ENCODE results near the gene ATAD2B. TPM values are rescaled to one million over a fixed set of nuclear protein-coding genes. Genes with fewer than 3 reads are reported as not detected.
"Not testable (repeated sequence)": the region's sequence is repeated elsewhere in the genome, so short reads cannot be mapped to it uniquely, and the experiment has no call there.

Gene ATAD2B
- total RNA-seq, 1 experiment from 2014 or later = 8.6 TPM

GRCh38 chr2:23746141-23746863 is 180.6 kb downstream of the ATAD2B start:
- CTCF ChIA-PET = interaction anchor here (0.6 kb wide), 1 partner anchor 62 kb away, joined by 3 read pairs; no protein-coding TSS in a partner anchor
- intact Hi-C loops (cut with micrococcal nuclease) = no loop called here

GRCh38 chr2:23745726-23746105 is 181.2 kb downstream of the ATAD2B start:
- peaks cover 6% of the 10 kb centered on the region; the same call in 1 of the 2 replicates for H3K4me1 ChIP-seq (ENCODE audit: insufficient read depth, low read length)
- no peaks in the 10 kb centered on the region for H3K36me3 ChIP-seq (ENCODE audit: low read depth, low read length)
- POLR2A ChIA-PET (ENCODE audit: unreplicated experiment) = no interaction called here
- BruUV-seq (replicated peaks) = no TSS peak
- no peaks in the 10 kb centered on the region for H3K9me2 ChIP-seq (replicated peaks; ENCODE audit: low read length)
- DNase-seq (peak; percentile 24), ATAC-seq (peak; percentile 37)
- H3K9ac ChIP-seq (ENCODE audit: low read length) = no peak overlapping the region
- intact Hi-C loops (cut with micrococcal nuclease) = no loop called here
- no peaks in the 10 kb centered on the region for H3F3A ChIP-seq (ENCODE audit: low read length, unreplicated experiment)
- no peaks in the 10 kb centered on the region for H3K79me2 ChIP-seq (ENCODE audit: low read length)
- TF ChIP-seq EZH2phosphoT487 (IDR thresholded peaks at IDR 0.05; ENCODE audit: borderline replicate concordance, low read length) (no peak), CTCF (conservative IDR thresholded peaks at IDR 0.05; ENCODE audit: low read depth, low read length) (no peak), EZH2 (IDR thresholded peaks at IDR 0.05; ENCODE audit: low read length, unreplicated experiment) (no peak)
- H3K27ac ChIP-seq (ENCODE audit: low read length) = no peak overlapping the region
- CTCF ChIA-PET = no interaction called here
- no peak overlapping the region for H3K4me2 ChIP-seq (ENCODE audit: low read length)
- H3K27me3 ChIP-seq (ENCODE audit: low read length) = no peaks in the 10 kb centered on the region
- no peaks in the 10 kb centered on the region for H3K9me3 ChIP-seq (ENCODE audit: low read length)
- H3K4me3 ChIP-seq (ENCODE audit: low read length) = no peak overlapping the region
- H2AFZ ChIP-seq (ENCODE audit: low read length) = no peak overlapping the region
- no peaks in the 10 kb centered on the region; the same call in 1 of the 2 replicates for H4K20me1 ChIP-seq (ENCODE audit: low read length)

More at GRCh38 chr2:23746141-23746863, 180.6 kb downstream of the ATAD2B start:
- H3K27ac ChIP-seq (ENCODE audit: low read length) = no peak overlapping the region
- H3K9me3 ChIP-seq (ENCODE audit: low read length) = no peaks in the 10 kb centered on the region
- H3K27me3 ChIP-seq (ENCODE audit: low read length) = no peaks in the 10 kb centered on the region
- H3K9ac ChIP-seq (ENCODE audit: low read length) = no peak overlapping the region
- DNase-seq = no peak
- H3K4me3 ChIP-seq (ENCODE audit: low read length) = no peak overlapping the region
- H3K36me3 ChIP-seq (ENCODE audit: low read depth, low read length) = no peaks in the 10 kb centered on the region
- TF ChIP-seq EZH2phosphoT487 (IDR thresholded peaks at IDR 0.05; ENCODE audit: borderline replicate concordance, low read length) (no peak), CTCF (conservative IDR thresholded peaks at IDR 0.05; ENCODE audit: low read depth, low read length) (no peak), EZH2 (IDR thresholded peaks at IDR 0.05; ENCODE audit: low read length, unreplicated experiment) (no peak)
- no peak for ATAC-seq
- no peaks in the 10 kb centered on the region; the same call in 1 of the 2 replicates for H4K20me1 ChIP-seq (ENCODE audit: low read length)
- BruUV-seq (replicated peaks) = no TSS peak
- POLR2A ChIA-PET (ENCODE audit: unreplicated experiment) = no interaction called here
- peaks cover 6% of the 10 kb centered on the region; the same call in 1 of the 2 replicates for H3K4me1 ChIP-seq (ENCODE audit: insufficient read depth, low read length)
- H3K79me2 ChIP-seq (ENCODE audit: low read length) = no peaks in the 10 kb centered on the region
- no peaks in the 10 kb centered on the region for H3F3A ChIP-seq (ENCODE audit: low read length, unreplicated experiment)
- H3K9me2 ChIP-seq (replicated peaks; ENCODE audit: low read length) = no peaks in the 10 kb centered on the region
- no peak overlapping the region for H3K4me2 ChIP-seq (ENCODE audit: low read length)
- H2AFZ ChIP-seq (ENCODE audit: low read length) = no peak overlapping the region

- no TSS peak for BruUV-seq (replicated peaks)
- Histone ChIP-seq H3K4me1 (ENCODE audit: insufficient read depth, low read length) (peaks cover 6% of the 10 kb centered on the region; the same call in 1 of the 2 replicates), H3K27me3 (ENCODE audit: low read length) (no peaks in the 10 kb centered on the region), H3K4me2 (ENCODE audit: low read length) (no peak overlapping the region), H3K27ac (ENCODE audit: low read length) (no peak overlapping the region), H3K9ac (ENCODE audit: low read length) (no peak overlapping the region), H3F3A (ENCODE audit: low read length, unreplicated experiment) (no peaks in the 10 kb centered on the region), H2AFZ (ENCODE audit: low read length) (no peak overlapping the region), H3K9me2 (replicated peaks; ENCODE audit: low read length) (no peaks in the 10 kb centered on the region), H3K4me3 (ENCODE audit: low read length) (no peak overlapping the region), H3K36me3 (ENCODE audit: low read depth, low read length) (no peaks in the 10 kb centered on the region), H4K20me1 (ENCODE audit: low read length) (no peaks in the 10 kb centered on the region; the same call in 1 of the 2 replicates), H3K9me3 (ENCODE audit: low read length) (no peaks in the 10 kb centered on the region), H3K79me2 (ENCODE audit: low read length) (no peaks in the 10 kb centered on the region)
- no peak for ATAC-seq
- TF ChIP-seq EZH2 (IDR thresholded peaks at IDR 0.05; ENCODE audit: low read length, unreplicated experiment) = no peak
- no peak for TF ChIP-seq EZH2phosphoT487 (IDR thresholded peaks at IDR 0.05; ENCODE audit: borderline replicate concordance, low read length)
- no peak for TF ChIP-seq CTCF (conservative IDR thresholded peaks at IDR 0.05; ENCODE audit: low read depth, low read length)
- no peak for DNase-seq
- intact Hi-C loops (cut with micrococcal nuclease) = no loop called here
- ChIA-PET POLR2A (ENCODE audit: unreplicated experiment) (no interaction called here), CTCF (no interaction called here)
Observed at GRCh38 chr2:23745068-23745725, 181.7 kb downstream of the ATAD2B start.

- H3K36me3 ChIP-seq (ENCODE audit: low read depth, low read length); intact Hi-C loops (cut with micrococcal nuclease); BruUV-seq (replicated peaks); H3F3A ChIP-seq (ENCODE audit: low read length, unreplicated experiment); H3K9ac ChIP-seq (ENCODE audit: low read length); H3K4me3 ChIP-seq (ENCODE audit: low read length); H3K4me2 ChIP-seq (ENCODE audit: low read length); H3K79me2 ChIP-seq (ENCODE audit: low read length); H3K9me2 ChIP-seq (replicated peaks; ENCODE audit: low read length); POLR2A ChIA-PET (ENCODE audit: unreplicated experiment); H3K9me3 ChIP-seq (ENCODE audit: low read length); H3K27me3 ChIP-seq (ENCODE audit: low read length); H3K4me1 ChIP-seq (ENCODE audit: insufficient read depth, low read length); DNase-seq; CTCF ChIA-PET; H3K27ac ChIP-seq (ENCODE audit: low read length); ATAC-seq; H4K20me1 ChIP-seq (ENCODE audit: low read length); H2AFZ ChIP-seq (ENCODE audit: low read length): not testable (repeated sequence)
Observed at GRCh38 chr2:23736783-23737182, 190.1 kb downstream of the ATAD2B start.

All from PC-3 (cell line).